Measurements from ENCODE around the gene CTSK.

- TF ChIP-seq, protein P1, sequence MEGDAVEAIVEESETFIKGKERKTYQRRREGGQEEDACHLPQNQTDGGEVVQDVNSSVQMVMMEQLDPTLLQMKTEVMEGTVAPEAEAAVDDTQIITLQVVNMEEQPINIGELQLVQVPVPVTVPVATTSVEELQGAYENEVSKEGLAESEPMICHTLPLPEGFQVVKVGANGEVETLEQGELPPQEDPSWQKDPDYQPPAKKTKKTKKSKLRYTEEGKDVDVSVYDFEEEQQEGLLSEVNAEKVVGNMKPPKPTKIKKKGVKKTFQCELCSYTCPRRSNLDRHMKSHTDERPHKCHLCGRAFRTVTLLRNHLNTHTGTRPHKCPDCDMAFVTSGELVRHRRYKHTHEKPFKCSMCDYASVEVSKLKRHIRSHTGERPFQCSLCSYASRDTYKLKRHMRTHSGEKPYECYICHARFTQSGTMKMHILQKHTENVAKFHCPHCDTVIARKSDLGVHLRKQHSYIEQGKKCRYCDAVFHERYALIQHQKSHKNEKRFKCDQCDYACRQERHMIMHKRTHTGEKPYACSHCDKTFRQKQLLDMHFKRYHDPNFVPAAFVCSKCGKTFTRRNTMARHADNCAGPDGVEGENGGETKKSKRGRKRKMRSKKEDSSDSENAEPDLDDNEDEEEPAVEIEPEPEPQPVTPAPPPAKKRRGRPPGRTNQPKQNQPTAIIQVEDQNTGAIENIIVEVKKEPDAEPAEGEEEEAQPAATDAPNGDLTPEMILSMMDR (IDR thresholded peaks at IDR 0.05), result no peak
- TF ChIP-seq POLR2AphosphoS5 (IDR thresholded peaks at IDR 0.05) (no peak), POLR2A (IDR thresholded peaks at IDR 0.05) (no peak), EP300 (IDR thresholded peaks at IDR 0.05) (no peak)
These were observed 27.6 kb downstream of the CTSK start for GRCh38 chr1:150780510-150780909.

Data from sigmoid colon (tissue), 4 donors.